ENCODE data around the gene GDPD4. TPM values are rescaled to one million over a fixed set of nuclear protein-coding genes. Genes with fewer than 3 reads are reported as not detected.

GDPD4 gene
- total and polyA plus RNA-seq, 9 of the 15 experiments (the other 6 are each of a cell fraction or from before 2014, with no cell fraction given) = 0.40 TPM; not detected in 8

DNA sequence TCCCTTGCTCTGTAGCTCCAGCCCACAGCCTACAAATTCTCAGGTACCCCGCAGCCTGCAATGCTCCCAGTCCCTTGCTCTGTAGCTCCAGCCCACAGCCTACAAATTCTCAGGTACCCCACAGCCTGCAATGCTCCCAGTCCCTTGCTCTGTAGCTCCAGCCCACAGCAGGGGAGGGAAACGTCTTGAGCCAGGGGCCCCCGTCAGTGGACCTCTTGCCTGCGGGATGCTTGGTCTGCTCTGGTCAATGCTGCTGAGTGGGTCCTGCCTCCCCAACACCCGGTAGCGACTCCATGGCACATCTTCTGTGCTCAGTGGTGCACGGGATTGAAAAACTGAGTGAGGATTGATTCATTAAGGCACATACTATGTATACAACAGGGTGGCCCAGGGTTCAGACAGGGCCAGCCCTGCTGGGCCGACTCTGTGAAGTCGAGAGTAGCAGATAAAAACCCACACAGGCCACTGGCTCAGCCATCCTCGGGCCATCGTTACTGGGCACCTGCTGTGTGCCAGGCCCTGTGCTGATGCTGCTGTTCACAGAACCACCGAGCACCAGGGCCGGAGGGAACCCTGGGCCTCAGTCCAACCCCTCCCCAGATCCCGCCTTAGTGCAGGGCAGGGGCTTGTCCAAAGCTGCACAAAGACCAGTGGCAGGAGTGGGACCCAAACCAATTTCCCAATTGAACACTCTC is 103.7 kb downstream of the GDPD4 start (continued):
- TF ChIP-seq, protein P1, sequence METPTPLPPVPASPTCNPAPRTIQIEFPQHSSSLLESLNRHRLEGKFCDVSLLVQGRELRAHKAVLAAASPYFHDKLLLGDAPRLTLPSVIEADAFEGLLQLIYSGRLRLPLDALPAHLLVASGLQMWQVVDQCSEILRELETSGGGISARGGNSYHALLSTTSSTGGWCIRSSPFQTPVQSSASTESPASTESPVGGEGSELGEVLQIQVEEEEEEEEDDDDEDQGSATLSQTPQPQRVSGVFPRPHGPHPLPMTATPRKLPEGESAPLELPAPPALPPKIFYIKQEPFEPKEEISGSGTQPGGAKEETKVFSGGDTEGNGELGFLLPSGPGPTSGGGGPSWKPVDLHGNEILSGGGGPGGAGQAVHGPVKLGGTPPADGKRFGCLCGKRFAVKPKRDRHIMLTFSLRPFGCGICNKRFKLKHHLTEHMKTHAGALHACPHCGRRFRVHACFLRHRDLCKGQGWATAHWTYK (CRISPR knock-in tag; IDR thresholded peaks at IDR 0.05) = no peak
- TF ChIP-seq, protein P2, sequence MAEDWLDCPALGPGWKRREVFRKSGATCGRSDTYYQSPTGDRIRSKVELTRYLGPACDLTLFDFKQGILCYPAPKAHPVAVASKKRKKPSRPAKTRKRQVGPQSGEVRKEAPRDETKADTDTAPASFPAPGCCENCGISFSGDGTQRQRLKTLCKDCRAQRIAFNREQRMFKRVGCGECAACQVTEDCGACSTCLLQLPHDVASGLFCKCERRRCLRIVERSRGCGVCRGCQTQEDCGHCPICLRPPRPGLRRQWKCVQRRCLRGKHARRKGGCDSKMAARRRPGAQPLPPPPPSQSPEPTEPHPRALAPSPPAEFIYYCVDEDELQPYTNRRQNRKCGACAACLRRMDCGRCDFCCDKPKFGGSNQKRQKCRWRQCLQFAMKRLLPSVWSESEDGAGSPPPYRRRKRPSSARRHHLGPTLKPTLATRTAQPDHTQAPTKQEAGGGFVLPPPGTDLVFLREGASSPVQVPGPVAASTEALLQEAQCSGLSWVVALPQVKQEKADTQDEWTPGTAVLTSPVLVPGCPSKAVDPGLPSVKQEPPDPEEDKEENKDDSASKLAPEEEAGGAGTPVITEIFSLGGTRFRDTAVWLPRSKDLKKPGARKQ (CRISPR knock-in tag; IDR thresholded peaks at IDR 0.05) = no peak
- no peak for TF ChIP-seq MTA2 (IDR thresholded peaks at IDR 0.05; ENCODE audit: low read depth)
- no peak for TF ChIP-seq KLF6 (CRISPR knock-in tag; IDR thresholded peaks at IDR 0.05; ENCODE audit: borderline replicate concordance)
- TF ChIP-seq CCAR2 (IDR thresholded peaks at IDR 0.05; ENCODE audit: low read depth, low read length) = no peak
- no peak for TF ChIP-seq ZNF589 (CRISPR knock-in tag; IDR thresholded peaks at IDR 0.05; ENCODE audit: low read depth)

DNA sequence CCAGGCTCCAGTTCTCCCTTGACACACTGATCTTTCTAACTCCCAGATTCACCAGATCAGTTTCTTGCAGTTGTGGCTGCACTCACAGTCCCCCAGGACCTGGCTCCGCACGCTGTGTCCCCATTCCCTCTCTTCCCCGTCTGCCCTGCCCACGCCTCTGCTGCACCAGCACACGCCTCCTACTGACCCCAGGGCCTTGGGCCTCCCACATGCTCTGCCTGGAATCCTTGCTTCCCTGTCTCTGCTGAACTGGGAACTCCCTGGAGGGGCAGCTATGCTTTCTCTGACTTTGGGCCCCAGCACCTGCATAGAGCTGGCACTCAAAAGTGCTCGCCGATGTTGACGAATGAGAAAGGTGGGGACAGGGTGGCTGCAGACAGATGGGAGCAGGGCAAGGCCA is 104.5 kb downstream of the GDPD4 start:
- Histone ChIP-seq H3K9me3 (replicated peaks; ENCODE audit: control insufficient read depth, insufficient read depth, low read depth, low read length) (no peaks in the 10 kb centered on the region), H3K4me2 (ENCODE audit: insufficient read depth, low read length) (no peak overlapping the region), H3K27ac (ENCODE audit: extremely low read depth, low read depth, low read length) (no peak overlapping the region), H3K4me3 (no peak overlapping the region), H4K20me1 (replicated peaks; ENCODE audit: control insufficient read depth, insufficient read depth, low read length) (no peaks in the 10 kb centered on the region; the same call in 1 of the 2 replicates), H3K9ac (ENCODE audit: insufficient read depth in 1 of 2, low read depth in 2 of 2, low read length in 2 of 2) (no peak overlapping the region; a peak in 1 of 4 replicates), H3K27me3 (ENCODE audit: control insufficient read depth in 2 of 2, insufficient read depth in 2 of 2, low read length in 2 of 2) (peaks cover 0 to 49% of the 10 kb centered on the region in 2 experiments; a peak in 2 of 5 replicates), H3K36me3 (ENCODE audit: control insufficient read depth, insufficient read depth, low read length) (no peaks in the 10 kb centered on the region), H3K4me1 (replicated peaks in 1 of 2; ENCODE audit: control insufficient read depth in 2 of 2, insufficient read depth in 2 of 2, low read length in 2 of 2) (peaks cover 2 to 4% of the 10 kb centered on the region in 2 experiments; a peak in 4 of 5 replicates), H3K9me1 (ENCODE audit: control insufficient read depth, insufficient read depth, low read length) (peaks cover 2% of the 10 kb centered on the region), H2AFZ (ENCODE audit: low read depth, low read length) (no peak overlapping the region), H3K79me2 (ENCODE audit: control insufficient read depth, insufficient read depth, low read length) (no peaks in the 10 kb centered on the region)
- DNase-seq (ENCODE audit: extremely low read depth in 1 of 4, low spot score in 3 of 4) = no peak
- no TSS peak for BruUV-seq (replicated peaks)
- CTCF ChIA-PET (ENCODE audit: low intra/inter-chr PET ratio) = interaction anchor here (0.6 to 3.1 kb wide), 3 partner anchors 173 to 437 kb away, joined by 3 to 15 read pairs (median 4); no protein-coding TSS in a partner anchor
- TF ChIP-seq ZNF584 (CRISPR knock-in tag; IDR thresholded peaks at IDR 0.05; ENCODE audit: low read depth) = no peak
- TF ChIP-seq DACH1 (IDR thresholded peaks at IDR 0.05; ENCODE audit: partially characterized antibody) = no peak
- 0 out of 2 replicates have a peak, but pooled peaks have one; percentile 10 for TF ChIP-seq EGR1 (conservative IDR thresholded peaks at IDR 0.05)
- TF ChIP-seq, protein P3, sequence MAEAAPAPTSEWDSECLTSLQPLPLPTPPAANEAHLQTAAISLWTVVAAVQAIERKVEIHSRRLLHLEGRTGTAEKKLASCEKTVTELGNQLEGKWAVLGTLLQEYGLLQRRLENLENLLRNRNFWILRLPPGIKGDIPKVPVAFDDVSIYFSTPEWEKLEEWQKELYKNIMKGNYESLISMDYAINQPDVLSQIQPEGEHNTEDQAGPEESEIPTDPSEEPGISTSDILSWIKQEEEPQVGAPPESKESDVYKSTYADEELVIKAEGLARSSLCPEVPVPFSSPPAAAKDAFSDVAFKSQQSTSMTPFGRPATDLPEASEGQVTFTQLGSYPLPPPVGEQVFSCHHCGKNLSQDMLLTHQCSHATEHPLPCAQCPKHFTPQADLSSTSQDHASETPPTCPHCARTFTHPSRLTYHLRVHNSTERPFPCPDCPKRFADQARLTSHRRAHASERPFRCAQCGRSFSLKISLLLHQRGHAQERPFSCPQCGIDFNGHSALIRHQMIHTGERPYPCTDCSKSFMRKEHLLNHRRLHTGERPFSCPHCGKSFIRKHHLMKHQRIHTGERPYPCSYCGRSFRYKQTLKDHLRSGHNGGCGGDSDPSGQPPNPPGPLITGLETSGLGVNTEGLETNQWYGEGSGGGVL (CRISPR knock-in tag; IDR thresholded peaks at IDR 0.05) = no peak
- WGBS (ENCODE audit: insufficient coverage, low coverage, missing lambda C conversion rate) = 15% methylated on average over 8 of the region's 8 CpGs
- no peak for ATAC-seq
- in situ Hi-C loops (cut with MboI) (loop anchor here (10.0 kb wide), 1 partner anchor 348 kb away; no protein-coding TSS in a partner anchor), intact Hi-C loops (cut with micrococcal nuclease) (loop anchor here (10.0 kb wide), 1 partner anchor 178 kb away; no protein-coding TSS in a partner anchor)
- no peak for FAIRE-seq
- POLR2A ChIA-PET = no interaction called here
